ENCODE data around the gene SUN1.

GRCh38 chr7:897086-897485, 64.8 kb downstream of the SUN1 start:
- no peak for TF ChIP-seq EZH2 (IDR thresholded peaks at IDR 0.05; ENCODE audit: borderline replicate concordance, insufficient read depth, low read depth, low read length, poor library complexity, severe bottlenecking)
- TF ChIP-seq, protein P1, sequence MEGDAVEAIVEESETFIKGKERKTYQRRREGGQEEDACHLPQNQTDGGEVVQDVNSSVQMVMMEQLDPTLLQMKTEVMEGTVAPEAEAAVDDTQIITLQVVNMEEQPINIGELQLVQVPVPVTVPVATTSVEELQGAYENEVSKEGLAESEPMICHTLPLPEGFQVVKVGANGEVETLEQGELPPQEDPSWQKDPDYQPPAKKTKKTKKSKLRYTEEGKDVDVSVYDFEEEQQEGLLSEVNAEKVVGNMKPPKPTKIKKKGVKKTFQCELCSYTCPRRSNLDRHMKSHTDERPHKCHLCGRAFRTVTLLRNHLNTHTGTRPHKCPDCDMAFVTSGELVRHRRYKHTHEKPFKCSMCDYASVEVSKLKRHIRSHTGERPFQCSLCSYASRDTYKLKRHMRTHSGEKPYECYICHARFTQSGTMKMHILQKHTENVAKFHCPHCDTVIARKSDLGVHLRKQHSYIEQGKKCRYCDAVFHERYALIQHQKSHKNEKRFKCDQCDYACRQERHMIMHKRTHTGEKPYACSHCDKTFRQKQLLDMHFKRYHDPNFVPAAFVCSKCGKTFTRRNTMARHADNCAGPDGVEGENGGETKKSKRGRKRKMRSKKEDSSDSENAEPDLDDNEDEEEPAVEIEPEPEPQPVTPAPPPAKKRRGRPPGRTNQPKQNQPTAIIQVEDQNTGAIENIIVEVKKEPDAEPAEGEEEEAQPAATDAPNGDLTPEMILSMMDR (IDR thresholded peaks at IDR 0.05): no peak
